Measurements from ENCODE around the gene BSG. TPM values are rescaled to one million over a fixed set of nuclear protein-coding genes. Genes with fewer than 3 reads are reported as not detected.
A peak's percentile ranks its signal among the peaks of the same experiment; 100 is the strongest.

BSG gene
- total and polyA plus RNA-seq, 2 experiments from 2014 or later, result 545 to 1,282 TPM

GRCh38 chr19:590396-590745 is 18.0 kb downstream of the BSG start:
- H3K27ac ChIP-seq, result no peak overlapping the region
- peak; percentile 56 for DNase-seq (ENCODE audit: low spot score)
- H3K36me3 ChIP-seq (replicated peaks; ENCODE audit: insufficient read depth, low read depth), result no peaks in the 10 kb centered on the region
- no peaks in the 10 kb centered on the region for H3K9me2 ChIP-seq (replicated peaks; ENCODE audit: insufficient read depth)
- 0% methylated on average over 4 of the region's 50 CpGs for WGBS (ENCODE audit: low lambda C conversion rate, missing lambda C conversion rate)
- H2AFZ ChIP-seq, result no peak overlapping the region
- H3K4me3 ChIP-seq, result no peak overlapping the region
- TF ChIP-seq EZH2 (IDR thresholded peaks at IDR 0.05; ENCODE audit: borderline replicate concordance), result no peak
- TF ChIP-seq EZH2phosphoT487 (IDR thresholded peaks at IDR 0.05; ENCODE audit: low read depth, severe bottlenecking, unreplicated experiment), result no peak
- TF ChIP-seq CTCF (IDR thresholded peaks at IDR 0.05; ENCODE audit: poor library complexity), result no peak
- no peaks in the 10 kb centered on the region for H4K20me1 ChIP-seq (ENCODE audit: insufficient read depth, poor library complexity, severe bottlenecking)
- H3K9me3 ChIP-seq (ENCODE audit: low read depth), result no peaks in the 10 kb centered on the region
- H3K79me2 ChIP-seq, result no peaks in the 10 kb centered on the region
- no peaks in the 10 kb centered on the region for H3K4me1 ChIP-seq (ENCODE audit: insufficient read depth)
- peaks cover 38% of the 10 kb centered on the region for H3K27me3 ChIP-seq
- H3K4me2 ChIP-seq, result peak overlapping the region; percentile 76

DNA sequence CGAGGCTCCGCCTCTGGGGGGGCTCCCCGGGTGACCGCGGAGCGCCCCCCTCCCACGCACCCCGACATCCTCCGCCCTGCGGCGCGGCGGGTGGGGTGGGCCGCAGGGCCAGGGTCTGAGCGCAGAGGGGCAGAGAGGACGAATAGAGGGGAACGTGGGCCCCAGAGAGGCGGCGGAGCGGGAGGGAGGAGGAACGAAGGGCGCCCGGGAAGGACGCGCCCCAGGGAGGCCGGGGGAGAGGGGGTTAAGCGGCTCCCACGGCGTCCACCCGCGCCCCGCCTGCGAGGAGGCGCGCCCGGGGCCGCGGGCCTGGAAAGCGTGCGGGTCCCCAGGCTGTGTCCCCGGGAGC is 18.3 kb downstream of the BSG start:
- 36% methylated on average over 8 of the region's 41 CpGs for WGBS (ENCODE audit: low lambda C conversion rate, missing lambda C conversion rate)
- no peak overlapping the region for H3K4me3 ChIP-seq
- H3K9me2 ChIP-seq (replicated peaks; ENCODE audit: insufficient read depth), result no peaks in the 10 kb centered on the region
- H3K4me1 ChIP-seq (ENCODE audit: insufficient read depth), result no peaks in the 10 kb centered on the region
- H3K36me3 ChIP-seq (replicated peaks; ENCODE audit: insufficient read depth, low read depth), result no peaks in the 10 kb centered on the region
- peak overlapping the region; percentile 76 for H3K4me2 ChIP-seq
- H4K20me1 ChIP-seq (ENCODE audit: insufficient read depth, poor library complexity, severe bottlenecking), result no peaks in the 10 kb centered on the region
- DNase-seq (ENCODE audit: low spot score), result no peak
- TF ChIP-seq EZH2 (IDR thresholded peaks at IDR 0.05; ENCODE audit: borderline replicate concordance) (peak; percentile 64), EZH2phosphoT487 (IDR thresholded peaks at IDR 0.05; ENCODE audit: low read depth, severe bottlenecking, unreplicated experiment) (no peak)
- H3K79me2 ChIP-seq, result no peaks in the 10 kb centered on the region
- H2AFZ ChIP-seq, result no peak overlapping the region
- no peak overlapping the region for H3K27ac ChIP-seq
- H3K27me3 ChIP-seq, result peaks cover 38% of the 10 kb centered on the region
- no peaks in the 10 kb centered on the region for H3K9me3 ChIP-seq (ENCODE audit: low read depth)

DNA sequence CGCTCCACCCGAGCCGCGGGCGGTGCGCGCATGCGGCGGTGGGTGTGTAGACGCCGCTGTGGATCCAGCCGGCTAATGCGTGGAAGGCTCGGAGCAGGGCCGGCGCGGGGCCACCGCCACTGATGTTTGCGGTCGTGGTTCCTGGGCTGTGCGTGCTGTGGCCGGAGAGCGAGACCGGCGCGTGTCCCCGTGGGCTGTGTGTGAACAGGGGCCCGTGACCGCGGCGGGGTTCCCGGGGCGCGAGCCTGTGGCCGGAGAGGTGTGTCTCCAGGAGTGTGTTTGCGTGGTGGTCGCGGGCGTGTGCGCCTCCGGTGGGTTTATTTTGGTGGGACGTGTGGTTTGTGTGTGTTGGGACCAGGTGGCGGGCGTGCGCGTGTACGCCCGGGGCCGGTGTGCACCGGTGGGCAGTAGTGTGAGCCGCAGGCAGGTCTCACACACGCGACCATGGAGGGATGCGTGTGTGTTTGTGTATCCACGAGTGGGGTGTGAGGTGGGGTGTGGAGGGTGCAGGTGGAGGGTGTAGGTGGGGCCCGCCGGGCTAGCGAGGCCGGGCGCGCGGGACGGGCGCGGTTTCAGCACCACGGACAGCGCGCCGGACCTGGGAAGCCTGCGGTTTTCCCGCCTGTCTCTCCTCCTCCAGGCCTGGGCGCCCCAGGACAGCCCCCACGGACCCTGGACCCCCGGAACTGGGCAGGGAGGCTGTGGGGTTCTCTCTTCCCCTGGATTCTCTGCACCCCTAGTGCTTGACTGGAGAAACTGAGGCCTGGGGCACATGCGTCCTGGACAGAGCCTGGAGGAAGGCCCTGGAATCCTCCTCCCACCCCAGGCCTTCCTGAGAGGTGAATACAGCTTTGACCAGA is 18.9 kb downstream of the BSG start:
- H3K4me2 ChIP-seq, result no peak overlapping the region
- H3K9me3 ChIP-seq (ENCODE audit: low read depth), result no peaks in the 10 kb centered on the region
- H3K79me2 ChIP-seq, result no peaks in the 10 kb centered on the region
- TF ChIP-seq EZH2phosphoT487 (IDR thresholded peaks at IDR 0.05; ENCODE audit: low read depth, severe bottlenecking, unreplicated experiment) (no peak), EZH2 (IDR thresholded peaks at IDR 0.05; ENCODE audit: borderline replicate concordance) (peak; percentile 43), CTCF (IDR thresholded peaks at IDR 0.05; ENCODE audit: poor library complexity) (no peak)
- no peak overlapping the region for H3K4me3 ChIP-seq
- no peaks in the 10 kb centered on the region for H3K9me2 ChIP-seq (replicated peaks; ENCODE audit: insufficient read depth)
- no peaks in the 10 kb centered on the region for H3K36me3 ChIP-seq (replicated peaks; ENCODE audit: insufficient read depth, low read depth)
- H3K27ac ChIP-seq, result no peak overlapping the region
- peak; percentile 77 for DNase-seq (ENCODE audit: low spot score)
- H2AFZ ChIP-seq, result no peak overlapping the region
- peaks cover 38% of the 10 kb centered on the region for H3K27me3 ChIP-seq
- WGBS (ENCODE audit: low lambda C conversion rate, missing lambda C conversion rate), result 65% methylated on average over 52 of the region's 75 CpGs
- no peaks in the 10 kb centered on the region for H3K4me1 ChIP-seq (ENCODE audit: insufficient read depth)
- H4K20me1 ChIP-seq (ENCODE audit: insufficient read depth, poor library complexity, severe bottlenecking), result no peaks in the 10 kb centered on the region

- Histone ChIP-seq H3K4me1 (ENCODE audit: insufficient read depth) (no peaks in the 10 kb centered on the region), H3K9me2 (replicated peaks; ENCODE audit: insufficient read depth) (no peaks in the 10 kb centered on the region), H3K27ac (no peak overlapping the region), H3K4me3 (no peak overlapping the region), H3K27me3 (peaks cover 38% of the 10 kb centered on the region), H2AFZ (no peak overlapping the region), H4K20me1 (ENCODE audit: insufficient read depth, poor library complexity, severe bottlenecking) (no peaks in the 10 kb centered on the region), H3K36me3 (replicated peaks; ENCODE audit: insufficient read depth, low read depth) (no peaks in the 10 kb centered on the region), H3K4me2 (no peak overlapping the region), H3K79me2 (no peaks in the 10 kb centered on the region), H3K9me3 (ENCODE audit: low read depth) (no peaks in the 10 kb centered on the region)
- WGBS (ENCODE audit: low lambda C conversion rate, missing lambda C conversion rate), result 91% methylated on average over 10 of the region's 19 CpGs
- DNase-seq (ENCODE audit: low spot score), result no peak
- TF ChIP-seq CTCF (IDR thresholded peaks at IDR 0.05; ENCODE audit: poor library complexity) (no peak), EZH2phosphoT487 (IDR thresholded peaks at IDR 0.05; ENCODE audit: low read depth, severe bottlenecking, unreplicated experiment) (no peak), EZH2 (IDR thresholded peaks at IDR 0.05; ENCODE audit: borderline replicate concordance) (no peak)
These were observed 19.7 kb downstream of the BSG start for GRCh38 chr19:592101-592500.

Measured in hepatocyte (in vitro differentiated cells).